K562 (cell line): ENCODE measurements around the gene PVALEF. TPM values are rescaled to one million over a fixed set of nuclear protein-coding genes. Genes with fewer than 3 reads are reported as not detected.

Source experiments
- ATAC-seq: fragments of 200-7000 bp; cut with Tn5 transposase; 3 replicates; pipeline ENCODE4 v1.9.1; 2020; ENCODE audit warnings: moderate library complexity
- BruUV-seq: library from RNA; stranded (reverse); fragments of 400-500 nt; replicated peaks from 2 replicates; lab custom pipeline; 2021; lab: Mats Ljungman, UMichigan
- CTCF ChIA-PET: fragments of 300-600 bp; formaldehyde crosslinking; extraction: SDS; loops from one replicate; lab custom pipeline; 2021; ENCODE audit warnings: low intra/inter-chr PET ratio; lab: Yijun Ruan, JAX
- POLR2A ChIA-PET: fragments of 300-600, 350-650 bp; sonication (Branson Sonifier 250); formaldehyde crosslinking; extraction: SDS; loops from one replicate; lab custom pipeline; 2021; ENCODE audit warnings: antibody characterized with exemption, inconsistent platforms; lab: Yijun Ruan, JAX
- DNase-seq, 4 experiments: peaks; one replicate each; pipeline versions ENCODE4 v3.0.0 to v3.0.0-alpha.2; 2011 to 2018; ENCODE audit warnings: low spot score in 3 of 4, mixed read lengths in 3 of 4; ENCODE audit errors: extremely low read depth in 1 of 4
- FAIRE-seq: peaks from 2 replicates; lab custom pipeline; 2011; peaks lifted over from hg19 to GRCh38; lab: Jason Lieb, UNC
- H2AFZ ChIP-seq: 2 replicates; pipeline ENCODE4 v1.6.0; 2011; ENCODE audit warnings: low read depth, low read length, control low read depth, inconsistent platforms
- H3K27ac ChIP-seq: fragments of 200-600 bp; 3 replicates; pipeline ENCODE4 v1.8.0; 2011; ENCODE audit warnings: low read depth, mild to moderate bottlenecking, control low read depth, inconsistent platforms, low read length, moderate library complexity, mixed read lengths; ENCODE audit errors: extremely low read depth
- H3K27me3 ChIP-seq, 2 experiments: fragments of 300-600 bp in 1 of 2; 2 replicates in 1 of 2; 3 replicates in 1 of 2; pipeline versions ENCODE4 v1.6.0 to v1.8.0; 2011; ENCODE audit warnings: inconsistent platforms in 2 of 2, low read length in 2 of 2, mild to moderate bottlenecking in 1 of 2, mixed read lengths in 1 of 2, moderate library complexity in 1 of 2; ENCODE audit not compliant: control insufficient read depth in 2 of 2, insufficient read depth in 2 of 2
- H3K36me3 ChIP-seq: fragments of 300-600 bp; 3 replicates; pipeline ENCODE4 v1.8.0; 2011; ENCODE audit warnings: mild to moderate bottlenecking, low read length, inconsistent platforms; ENCODE audit not compliant: control insufficient read depth, insufficient read depth
- H3K4me1 ChIP-seq, 2 experiments: fragments of 200-600 bp in 1 of 2; replicated peaks in 1 of 2; 2 replicates in 1 of 2; 3 replicates in 1 of 2; pipeline versions ENCODE4 v1.5.1 to v1.8.0; 2011; ENCODE audit warnings: inconsistent platforms in 2 of 2, low read length in 2 of 2, mild to moderate bottlenecking in 1 of 2, mixed read lengths in 1 of 2, moderate library complexity in 1 of 2; ENCODE audit not compliant: control insufficient read depth in 2 of 2, insufficient read depth in 2 of 2
- H3K4me2 ChIP-seq: 2 replicates; pipeline ENCODE4 v1.6.1; 2011; ENCODE audit warnings: low read length, control low read depth, inconsistent platforms, mixed read lengths; ENCODE audit not compliant: insufficient read depth
- H3K4me3 ChIP-seq: fragments of 200-600 bp; sonication (generic), shearing (Covaris generic); 2 replicates; pipeline ENCODE4 v1.5.1; 2016; ENCODE audit warnings: control low read depth, inconsistent platforms
- H3K79me2 ChIP-seq: fragments of 200-600 bp; 3 replicates; pipeline ENCODE4 v1.8.0; 2011; ENCODE audit warnings: low read length, inconsistent platforms; ENCODE audit not compliant: control insufficient read depth, insufficient read depth
- H3K9ac ChIP-seq, 2 experiments: 2 replicates each; pipeline versions ENCODE4 v1.6.0 to v1.6.1; 2011; ENCODE audit warnings: low read depth in 2 of 2, low read length in 2 of 2, control low read depth in 1 of 2, inconsistent platforms in 1 of 2, mild to moderate bottlenecking in 1 of 2, mixed read lengths in 1 of 2; ENCODE audit not compliant: insufficient read depth in 1 of 2
- H3K9me1 ChIP-seq: one replicate; pipeline ENCODE4 v1.6.0; 2011; ENCODE audit warnings: inconsistent platforms, mild to moderate bottlenecking, low read length, moderate library complexity; ENCODE audit not compliant: control insufficient read depth, insufficient read depth
- H3K9me3 ChIP-seq: replicated peaks from 2 replicates; pipeline ENCODE4 v1.5.1; 2011; ENCODE audit warnings: low read depth, low read length, inconsistent platforms; ENCODE audit not compliant: control insufficient read depth, insufficient read depth
- H4K20me1 ChIP-seq: replicated peaks from 2 replicates; pipeline ENCODE4 v1.6.1; 2011; ENCODE audit warnings: low read length, inconsistent platforms, mixed read lengths; ENCODE audit not compliant: control insufficient read depth, insufficient read depth
- BHLHE40 ChIP-seq: IDR thresholded peaks from 2 replicates; pipeline ENCODE4 v1.6.1; 2011; ENCODE audit warnings: low read length, improper control_type of control experiment
- BRD4 ChIP-seq: fragments of 200-600 bp; sonication (generic); IDR thresholded peaks from 2 replicates; pipeline ENCODE4 v1.6.1; 2017; ENCODE audit warnings: inconsistent platforms
- CBX3 ChIP-seq, 2 experiments: IDR thresholded peaks; 1 replicate in 1 of 2; 2 replicates in 1 of 2; pipeline ENCODE4 v1.6.1; 2012; ENCODE audit warnings: inconsistent platforms in 2 of 2, low read length in 2 of 2, borderline replicate concordance in 1 of 2, control low read depth in 1 of 2
- CBX5 ChIP-seq: IDR thresholded peaks from 2 replicates; pipeline ENCODE4 v1.6.1; 2014; ENCODE audit warnings: low read depth, borderline replicate concordance
- CSDE1 ChIP-seq, 2 experiments: fragments of 450-650 bp; IDR thresholded peaks; 2 replicates each; pipeline ENCODE4 v1.6.1; 2016; ENCODE audit warnings: mild to moderate bottlenecking in 1 of 2
- EGR1 ChIP-seq: fragments of 450-650 bp; conservative IDR thresholded peaks from 2 replicates; pipeline ENCODE4 v1.6.1; 2017; ENCODE audit warnings: mild to moderate bottlenecking
- NEUROD1 ChIP-seq: fragments of 150-350 bp; IDR thresholded peaks from 2 replicates; pipeline ENCODE4 v1.6.1; 2014; ENCODE audit warnings: borderline replicate concordance, low read length, low read depth; ENCODE audit not compliant: partially characterized antibody
- SMAD3 ChIP-seq: fragments of 450-650 bp; formaldehyde crosslinking; conservative IDR thresholded peaks from 2 replicates; pipeline ENCODE4 v1.4.0; 2020; ENCODE audit warnings: mild to moderate bottlenecking
- SP2 ChIP-seq: IDR thresholded peaks from 2 replicates; pipeline ENCODE4 v1.6.1; 2011; ENCODE audit warnings: mild to moderate bottlenecking, low read depth, low read length, moderate library complexity; ENCODE audit not compliant: poor library complexity, severe bottlenecking; ENCODE audit errors: extremely low read depth
- ZNF232 ChIP-seq: sonication (generic); formaldehyde crosslinking; IDR thresholded peaks from 2 replicates; pipeline ENCODE4 v1.8.0; 2022; ENCODE audit warnings: mild to moderate bottlenecking, missing genetic modification reagents
- WGBS: fragments of 100-300 bp; shearing (Covaris generic); methylation state at CpG from one replicate; pipeline ENCODE4 v1.1.6; 2016; ENCODE audit warnings: low coverage, mixed read lengths; ENCODE audit not compliant: insufficient coverage; ENCODE audit errors: missing lambda C conversion rate; 5-methylcytosine and 5-hydroxymethylcytosine counted together
- in situ Hi-C: fragments of 300-500 bp; cut with MboI; formaldehyde crosslinking; loops from 4 replicates; pipeline ENCODE4 v1.15.0; 2018; ENCODE audit warnings: inconsistent platforms, mixed read lengths
- intact Hi-C: fragments of 100-400 bp; cut with micrococcal nuclease; formaldehyde crosslinking; loops from 2 replicates; pipeline ENCODE4 v1.14.2; 2022
- polyA plus RNA-seq, 8 experiments: library from polyadenylated mRNA; depleted of rRNA in 4 of 8; stranded (reverse) in 5 of 8; unstranded in 3 of 8; fragments of >200 nt; fragmentation: Nextera tagmentation in 2 of 8; fragmentation: Illumina TruSeq in 1 of 8; extraction: Ambion mirVana in 2 of 8; extraction: Trizol in 1 of 8; gene quantifications; 2 replicates each; pipeline versions ENCODE4 v1.2.1 to v1.2.3, GENCODE V29; 2011 to 2014; ENCODE audit warnings: inconsistent platforms in 1 of 8, missing spikeins in 1 of 8
- total RNA-seq, 7 experiments: library from RNA; depleted of rRNA in 6 of 7; stranded (reverse); fragments of >200 nt in 6 of 7; fragmentation: Illumina TruSeq in 2 of 7; extraction: Trizol in 2 of 7; gene quantifications; 2 replicates each; pipeline versions ENCODE4 v1.2.1 to v1.2.3, GENCODE V29; 2011 to 2021; ENCODE audit warnings: low replicate concordance in 1 of 7
- TF ChIP-seq, protein P1 (sequence below): sonication (generic); formaldehyde crosslinking; IDR thresholded peaks from 2 replicates; pipeline ENCODE4 v1.9.0; 2022; ENCODE audit warnings: mild to moderate bottlenecking, missing genetic modification reagents
- TF ChIP-seq, protein P2 (sequence below): IDR thresholded peaks from 2 replicates; pipeline ENCODE4 v1.6.1; 2011; ENCODE audit not compliant: insufficient read length; ENCODE audit errors: extremely low read depth
- TF ChIP-seq, protein P3 (sequence below): sonication (generic); formaldehyde crosslinking; IDR thresholded peaks from 2 replicates; pipeline ENCODE4 v1.8.0; 2022; ENCODE audit warnings: missing genetic modification reagents, mild to moderate bottlenecking, moderate library complexity, borderline replicate concordance
- TF ChIP-seq, protein P4 (sequence below), 3 experiments: fragments of 200-800 bp in 1 of 3; sonication (Bioruptor generic) in 1 of 3; sonication (generic) in 1 of 3; formaldehyde crosslinking in 1 of 3; IDR thresholded peaks; 2 replicates each; pipeline versions ENCODE4 v1.6.1 to v1.8.0; 2016 to 2022; ENCODE audit warnings: mild to moderate bottlenecking in 2 of 3, missing compliant biosample characterization in 2 of 3, missing genetic modification characterization in 2 of 3, missing genetic modification reagents in 1 of 3
- TF ChIP-seq, protein P5 (sequence below): fragments of 450-650 bp; IDR thresholded peaks from one replicate; pipeline ENCODE4 v1.6.1; 2018; ENCODE audit warnings: mild to moderate bottlenecking, moderate library complexity; ENCODE audit not compliant: partially characterized antibody

The PVALEF gene
- total and polyA plus RNA-seq, 9 of the 15 experiments (the other 6 are each of a cell fraction or from before 2014, with no cell fraction given) = not detected

DNA sequence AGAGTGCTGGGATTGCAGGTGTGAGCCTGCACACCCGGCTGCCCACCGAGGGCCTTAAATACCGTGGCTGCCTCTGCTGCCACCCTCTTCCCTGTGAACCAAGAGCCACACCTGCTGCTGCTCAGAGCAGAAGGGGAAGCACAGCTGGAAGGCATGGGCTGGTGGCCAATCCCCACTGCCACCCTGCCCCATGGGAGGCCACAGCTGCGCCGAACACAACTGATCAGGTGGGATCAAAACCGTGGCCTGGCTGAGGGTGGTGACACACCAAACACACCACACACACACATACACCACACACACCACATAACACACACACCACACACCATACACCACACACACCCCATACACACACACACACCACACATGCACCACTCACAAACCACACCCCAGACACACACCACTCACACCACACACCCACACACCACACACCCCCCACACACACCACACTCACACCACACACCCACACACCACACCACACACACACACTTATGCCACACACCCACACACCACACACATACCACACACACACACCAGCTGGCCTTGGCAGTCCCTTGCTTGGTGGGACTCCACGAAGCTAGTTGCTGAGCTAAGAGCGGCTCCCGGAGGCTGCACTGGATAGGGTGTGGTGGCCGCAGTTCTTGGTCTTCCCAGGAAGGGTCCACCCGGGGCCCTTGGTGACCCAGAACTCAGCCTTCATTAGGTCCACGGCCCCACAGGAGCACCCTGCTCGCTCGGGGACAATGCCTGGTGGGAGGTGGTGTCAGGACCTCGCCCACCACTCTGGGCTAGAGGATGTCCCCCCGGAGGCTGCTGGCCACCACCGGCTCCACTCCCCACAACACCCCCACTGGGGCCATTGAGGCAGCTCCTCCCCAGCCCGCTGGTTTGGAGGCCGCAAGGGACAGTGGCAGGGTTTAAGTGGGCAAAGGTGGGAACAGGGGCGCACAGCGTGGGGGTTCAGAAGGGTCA lies 42.6 kb downstream of the PVALEF start:
- H3K4me3 ChIP-seq = no peak overlapping the region
- no peaks in the 10 kb centered on the region for H3K79me2 ChIP-seq
- FAIRE-seq = peak; percentile 78
- H3K9me1 ChIP-seq = no peaks in the 10 kb centered on the region
- no peak overlapping the region for H3K27ac ChIP-seq
- no peak overlapping the region for H2AFZ ChIP-seq
- no peaks in the 10 kb centered on the region for H4K20me1 ChIP-seq
- no TSS peak for BruUV-seq
- no peak overlapping the region for H3K9ac ChIP-seq
- H3K36me3 ChIP-seq = 0 out of 3 replicates have a peak, but pooled peaks cover 3% of the 10 kb centered on the region
- 91% methylated on average over 18 of the region's 21 CpGs for whole genome bisulfite sequencing
- no peak for ATAC-seq
- DNase-seq = no peak
- CTCF ChIA-PET = no interaction called here
- in situ Hi-C loops = no loop called here
- POLR2A ChIA-PET = interaction anchor here (0.6 kb wide), 2 partner anchors 159 to 304 kb away, joined by 3 to 4 read pairs; no protein-coding TSS in a partner anchor
- intact Hi-C loops = no loop called here
- H3K4me1 ChIP-seq = peaks cover 0 to 20% of the 10 kb centered on the region in 2 experiments; a peak in 2 of 5 replicates
- no peaks in the 10 kb centered on the region for H3K27me3 ChIP-seq
- no peak overlapping the region for H3K4me2 ChIP-seq
- no peaks in the 10 kb centered on the region for H3K9me3 ChIP-seq
- TF ChIP-seq, protein P1, sequence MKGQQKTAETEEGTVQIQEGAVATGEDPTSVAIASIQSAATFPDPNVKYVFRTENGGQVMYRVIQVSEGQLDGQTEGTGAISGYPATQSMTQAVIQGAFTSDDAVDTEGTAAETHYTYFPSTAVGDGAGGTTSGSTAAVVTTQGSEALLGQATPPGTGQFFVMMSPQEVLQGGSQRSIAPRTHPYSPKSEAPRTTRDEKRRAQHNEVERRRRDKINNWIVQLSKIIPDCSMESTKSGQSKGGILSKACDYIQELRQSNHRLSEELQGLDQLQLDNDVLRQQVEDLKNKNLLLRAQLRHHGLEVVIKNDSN = peak; percentile 27; the same call in 1 of the 2 replicates
- TF ChIP-seq, protein P2, sequence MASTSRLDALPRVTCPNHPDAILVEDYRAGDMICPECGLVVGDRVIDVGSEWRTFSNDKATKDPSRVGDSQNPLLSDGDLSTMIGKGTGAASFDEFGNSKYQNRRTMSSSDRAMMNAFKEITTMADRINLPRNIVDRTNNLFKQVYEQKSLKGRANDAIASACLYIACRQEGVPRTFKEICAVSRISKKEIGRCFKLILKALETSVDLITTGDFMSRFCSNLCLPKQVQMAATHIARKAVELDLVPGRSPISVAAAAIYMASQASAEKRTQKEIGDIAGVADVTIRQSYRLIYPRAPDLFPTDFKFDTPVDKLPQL = no peak
- TF ChIP-seq, protein P3, sequence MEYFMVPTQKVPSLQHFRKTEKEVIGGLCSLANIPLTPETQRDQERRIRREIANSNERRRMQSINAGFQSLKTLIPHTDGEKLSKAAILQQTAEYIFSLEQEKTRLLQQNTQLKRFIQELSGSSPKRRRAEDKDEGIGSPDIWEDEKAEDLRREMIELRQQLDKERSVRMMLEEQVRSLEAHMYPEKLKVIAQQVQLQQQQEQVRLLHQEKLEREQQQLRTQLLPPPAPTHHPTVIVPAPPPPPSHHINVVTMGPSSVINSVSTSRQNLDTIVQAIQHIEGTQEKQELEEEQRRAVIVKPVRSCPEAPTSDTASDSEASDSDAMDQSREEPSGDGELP (CRISPR knock-in tag) = peak; percentile 30; the same call in 1 of the 2 replicates
- TF ChIP-seq, protein P4, sequence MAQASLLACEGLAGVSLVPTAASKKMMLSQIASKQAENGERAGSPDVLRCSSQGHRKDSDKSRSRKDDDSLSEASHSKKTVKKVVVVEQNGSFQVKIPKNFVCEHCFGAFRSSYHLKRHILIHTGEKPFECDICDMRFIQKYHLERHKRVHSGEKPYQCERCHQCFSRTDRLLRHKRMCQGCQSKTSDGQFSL (CRISPR knock-in tag; IDR thresholded peaks at IDR 0.05) = peak; percentile 35; the same call in 1 of the 2 replicates
- TF ChIP-seq, protein P4 (tag; IDR thresholded peaks at IDR 0.05) = no peak
- TF ChIP-seq, protein P5, sequence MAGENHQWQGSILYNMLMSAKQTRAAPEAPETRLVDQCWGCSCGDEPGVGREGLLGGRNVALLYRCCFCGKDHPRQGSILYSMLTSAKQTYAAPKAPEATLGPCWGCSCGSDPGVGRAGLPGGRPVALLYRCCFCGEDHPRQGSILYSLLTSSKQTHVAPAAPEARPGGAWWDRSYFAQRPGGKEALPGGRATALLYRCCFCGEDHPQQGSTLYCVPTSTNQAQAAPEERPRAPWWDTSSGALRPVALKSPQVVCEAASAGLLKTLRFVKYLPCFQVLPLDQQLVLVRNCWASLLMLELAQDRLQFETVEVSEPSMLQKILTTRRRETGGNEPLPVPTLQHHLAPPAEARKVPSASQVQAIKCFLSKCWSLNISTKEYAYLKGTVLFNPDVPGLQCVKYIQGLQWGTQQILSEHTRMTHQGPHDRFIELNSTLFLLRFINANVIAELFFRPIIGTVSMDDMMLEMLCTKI = no peak
- no peak for TF ChIP-seq SMAD3 (CRISPR knock-in tag)
- no peak for TF ChIP-seq SP2
- TF ChIP-seq CBX3 (IDR thresholded peaks at IDR 0.05; ENCODE audit: borderline replicate concordance in 1 of 2, low read length in 2 of 2) = no peak
- TF ChIP-seq BRD4 = no peak
- TF ChIP-seq BHLHE40 = no peak
- no peak for TF ChIP-seq NEUROD1
- TF ChIP-seq CBX5 = no peak
- no peak for TF ChIP-seq ZNF232 (CRISPR knock-in tag)
- no peak for TF ChIP-seq CSDE1 (IDR thresholded peaks at IDR 0.05)
- peak; percentile 52; the same call in 1 of the 2 replicates for TF ChIP-seq EGR1
